GM21367 (cell line): ENCODE data around the gene MAPK4.
"Not testable (repeated sequence)": the region's sequence is repeated elsewhere in the genome, so short reads cannot be mapped to it uniquely, and the experiment has no call there.

Source experiments
- ATAC-seq: cut with Tn5 transposase; IDR thresholded peaks from one replicate; pipeline ENCODE4 v1.9.1; 2021; ENCODE audit not compliant: unreplicated experiment

MAPK4 gene

GRCh38 chr18:50749421-50749820, 189.5 kb downstream of the MAPK4 start:
- no peak for ATAC-seq

- no peak for ATAC-seq
Measured at GRCh38 chr18:50749945-50750344, 190.1 kb downstream of the MAPK4 start.

GRCh38 chr18:50750546-50750945, 190.7 kb downstream of the MAPK4 start:
- no peak for ATAC-seq

- no peak for ATAC-seq
Measured at GRCh38 chr18:50751490-50751889, 191.6 kb downstream of the MAPK4 start.

GRCh38 chr18:50751947-50752346, 192.1 kb downstream of the MAPK4 start:
- ATAC-seq = no peak

- no peak for ATAC-seq
Measured at GRCh38 chr18:50753311-50753710, 193.4 kb downstream of the MAPK4 start.

GRCh38 chr18:50754297-50754696, 194.4 kb downstream of the MAPK4 start:
- ATAC-seq = no peak

- ATAC-seq = no peak
Measured at GRCh38 chr18:50757358-50757757, 197.5 kb downstream of the MAPK4 start.

- ATAC-seq = no peak
Measured at GRCh38 chr18:50769463-50769862, 209.6 kb downstream of the MAPK4 start.

GRCh38 chr18:50775207-50775606, 215.3 kb downstream of the MAPK4 start:
- ATAC-seq = no peak

GRCh38 chr18:50775726-50776125, 215.8 kb downstream of the MAPK4 start:
- ATAC-seq = no peak

GRCh38 chr18:50776383-50776782, 216.5 kb downstream of the MAPK4 start:
- no peak for ATAC-seq

GRCh38 chr18:50779021-50779420, 219.1 kb downstream of the MAPK4 start:
- not testable (repeated sequence) for ATAC-seq
